Hematopoietic multipotent progenitor cell treated with erythropoietin and hydrocortisone succinate and interleukin-3 and kit ligand, for 4 days (in vitro differentiated cells): ENCODE data around the gene GPR141.

Source experiments
- DNase-seq: peaks from one replicate; pipeline ENCODE4 v3.0.0-alpha.2; 2015

GPR141 gene

DNA sequence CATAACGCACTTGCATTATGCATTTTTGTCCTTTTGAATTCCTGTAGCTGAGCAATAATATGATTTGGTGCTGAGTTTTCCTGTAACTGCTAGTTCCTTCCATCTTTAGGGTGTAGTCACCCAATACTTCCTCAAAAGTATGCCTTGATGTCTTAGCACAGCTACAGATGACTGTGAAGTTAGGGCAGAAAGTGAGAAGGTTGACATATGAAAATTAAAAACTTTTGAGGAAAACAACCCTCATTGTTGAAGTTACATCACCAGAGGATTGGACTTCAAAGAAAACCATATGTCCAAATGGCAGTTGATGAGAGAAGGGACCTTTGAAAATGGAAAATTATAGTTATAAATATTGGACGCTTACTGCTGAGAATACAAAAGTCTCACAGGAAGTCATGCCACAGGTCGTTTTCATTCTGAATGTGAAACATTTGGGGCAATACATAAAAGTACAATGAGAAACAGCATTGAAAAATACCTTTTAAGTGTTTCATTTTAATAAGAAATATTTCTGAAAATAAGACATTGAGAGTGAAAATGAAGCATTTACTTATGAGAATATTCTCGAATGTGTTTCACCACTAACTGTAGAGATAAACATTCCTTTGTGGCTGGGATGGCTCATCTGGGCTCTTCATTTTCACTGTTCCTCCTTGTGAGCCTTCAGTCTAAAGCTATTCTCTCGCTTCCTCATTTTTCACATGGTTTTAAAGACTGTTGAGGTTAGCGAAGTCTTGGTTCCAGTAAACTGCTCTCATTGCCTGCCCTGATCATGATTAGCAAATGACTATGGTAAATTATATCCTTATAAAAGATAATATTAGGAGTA lies 103.4 kb downstream of the GPR141 start:
- peak; percentile 83 for DNase-seq
